H1 (cell line): ENCODE data around the gene SNX19. TPM values are rescaled to one million over a fixed set of nuclear protein-coding genes. Genes with fewer than 3 reads are reported as not detected.

Experiments
- USF2 ChIP-seq: IDR thresholded peaks from 2 replicates; pipeline ENCODE4 v1.6.1; 2011; ENCODE audit warnings: low read length, improper control_type of control experiment
- polyA plus RNA-seq, 7 experiments: library from polyadenylated mRNA; depleted of rRNA in 3 of 7; stranded (reverse) in 5 of 7; unstranded in 2 of 7; fragments of >200 nt in 5 of 7; fragments of 200-250 nt in 2 of 7; gene quantifications; 1 replicate in 5 of 7; 2 replicates in 1 of 7; 4 replicates in 1 of 7; pipeline versions ENCODE4 v1.2.1 to v1.2.3, GENCODE V29; 2011 to 2013; ENCODE audit warnings: missing spikeins in 2 of 7, mixed read lengths in 2 of 7
- total RNA-seq: library from RNA; stranded (reverse); fragmentation: NEBNext Ultra II Directional; extraction: Animal tissue kit (Norgen Biotek cat#: 25700); gene quantifications from 2 replicates; pipeline ENCODE4 v1.2.1, GENCODE V29; 2021

SNX19 gene
- total and polyA plus RNA-seq, 2 of the 8 experiments (the other 6 are each of a cell fraction or from before 2014, with no cell fraction given) = 15.0 to 25.2 TPM

GRCh38 chr11:130837194-130837593, 79.1 kb downstream of the SNX19 start (continued):
- TF ChIP-seq USF2 = no peak
